Tongue (tissue), 3 donors: ENCODE measurements around the gene IFNA10. TPM values are rescaled to one million over a fixed set of nuclear protein-coding genes. Genes with fewer than 3 reads are reported as not detected.
A peak's percentile ranks its signal among the peaks of the same experiment; 100 is the strongest.
"Not testable (repeated sequence)": the region's sequence is repeated elsewhere in the genome, so short reads cannot be mapped to it uniquely, and the experiment has no call there.

Experiments used
- DNase-seq: peaks from one replicate; pipeline ENCODE4 v3.0.0-alpha.2; 2015
- small RNA-seq: library from RNA; depleted of rRNA; stranded (forward); fragments of <200 nt; gene quantifications from one replicate; pipeline ENCODE3, GENCODE V24; 2014; ENCODE audit warnings: low replicate concordance
- total RNA-seq: library from RNA; depleted of rRNA; stranded (reverse); fragments of >200 nt; gene quantifications from one replicate; pipeline ENCODE4 v1.2.3, GENCODE V29; 2014

IFNA10 gene
- total RNA-seq, 1 donor from 2014 or later, result not detected

DNA sequence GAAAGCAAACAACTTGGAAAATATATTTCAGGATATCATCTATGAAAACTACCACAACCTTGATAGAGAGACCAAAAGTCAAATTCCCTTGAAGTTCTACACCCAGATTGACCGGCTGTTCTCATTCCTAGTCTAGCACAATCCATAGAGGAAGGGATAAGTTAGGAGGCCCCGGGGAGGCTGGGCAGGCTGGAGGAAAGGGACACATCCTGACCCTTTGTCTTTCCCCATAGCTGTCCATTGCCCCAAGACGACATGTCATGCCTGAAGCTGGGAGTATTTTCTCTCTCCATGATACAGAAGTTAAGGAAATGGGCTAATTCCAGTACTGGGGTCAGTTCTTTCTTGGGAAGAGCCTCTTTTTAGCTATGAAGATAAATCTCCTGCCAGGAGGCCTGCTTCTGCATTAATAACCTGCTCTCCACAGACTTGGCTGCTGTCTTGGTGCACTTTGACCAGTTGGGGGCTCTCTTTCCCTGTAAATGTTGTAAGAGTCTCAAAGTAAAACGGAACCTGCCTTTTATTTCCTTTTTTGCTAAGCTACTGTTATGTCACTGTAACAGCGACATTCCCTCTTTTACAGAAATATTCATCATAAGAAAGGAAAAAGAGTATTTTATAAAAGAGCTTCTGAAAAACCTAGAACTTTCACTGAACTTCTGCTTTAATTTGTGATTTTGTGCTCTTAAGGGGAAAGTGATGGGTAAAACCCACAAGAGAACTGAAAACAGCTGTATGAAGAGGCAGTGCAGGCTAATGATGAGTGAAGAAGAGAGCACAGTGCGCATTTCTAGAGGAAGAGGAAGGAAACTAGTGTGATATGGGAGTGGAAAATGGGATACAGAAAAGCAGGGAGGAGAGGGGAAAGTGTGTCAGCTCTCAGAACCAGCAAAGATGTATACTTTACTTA, 11.8 kb downstream of the IFNA10 start:
- DNase-seq, result peak; percentile 17

- DNase-seq, result not testable (repeated sequence)
Measured at GRCh38 chr9:21187487-21187886, 19.5 kb downstream of the IFNA10 start, which contains the start of gene IFNA4. Gene IFNA4, minus strand, starts transcription at chr9:21187587. Its CDS starts 56 bp downstream, at chr9:21187531.

DNA sequence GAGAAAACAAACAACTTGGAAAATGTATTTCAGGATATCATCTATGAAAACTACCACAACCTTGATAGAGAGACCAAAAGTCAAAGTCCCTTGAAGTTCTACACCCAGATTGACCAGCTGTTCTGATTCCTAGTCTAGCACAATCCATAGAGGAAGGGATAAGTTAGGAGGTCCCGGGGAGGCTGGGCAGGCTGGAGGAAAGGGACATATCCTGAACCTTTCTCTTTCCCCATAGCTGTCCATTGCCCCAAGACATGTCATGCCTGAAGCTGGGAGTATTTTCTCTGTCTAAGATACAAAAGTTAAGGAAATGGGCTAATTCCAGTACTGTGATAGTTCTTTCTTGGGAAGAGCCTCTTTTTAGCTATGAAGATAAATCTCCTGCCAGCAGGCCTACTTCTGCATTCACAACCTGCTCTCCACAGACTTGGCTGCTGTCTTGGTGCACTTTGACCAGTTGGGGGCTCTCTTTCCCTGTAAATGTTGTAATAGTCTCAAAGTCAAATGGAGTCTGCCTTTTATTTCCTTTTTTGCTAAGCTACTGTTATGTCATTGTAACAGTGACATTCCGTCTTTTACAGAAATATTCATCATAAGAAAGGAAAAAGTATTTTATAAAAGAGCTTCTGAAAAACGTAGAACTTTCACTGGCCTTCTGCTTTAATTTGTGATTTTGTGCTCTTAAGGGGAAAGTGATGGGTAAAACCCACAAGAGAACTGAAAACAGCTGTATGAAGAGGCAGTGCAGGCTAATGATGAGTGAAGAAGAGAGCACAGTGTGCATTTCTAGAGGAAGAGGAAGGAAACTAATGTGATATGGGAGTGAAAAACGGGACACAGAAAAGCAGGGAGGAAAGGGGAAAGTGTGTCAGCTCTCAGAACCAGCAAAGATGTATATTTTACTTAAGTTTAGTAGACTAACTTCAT, 23.9 kb downstream of the IFNA10 start:
- DNase-seq, result peak; percentile 2

GRCh38 chr9:21174671-21175070, 32.3 kb downstream of the IFNA10 start:
- no peak for DNase-seq

DNA sequence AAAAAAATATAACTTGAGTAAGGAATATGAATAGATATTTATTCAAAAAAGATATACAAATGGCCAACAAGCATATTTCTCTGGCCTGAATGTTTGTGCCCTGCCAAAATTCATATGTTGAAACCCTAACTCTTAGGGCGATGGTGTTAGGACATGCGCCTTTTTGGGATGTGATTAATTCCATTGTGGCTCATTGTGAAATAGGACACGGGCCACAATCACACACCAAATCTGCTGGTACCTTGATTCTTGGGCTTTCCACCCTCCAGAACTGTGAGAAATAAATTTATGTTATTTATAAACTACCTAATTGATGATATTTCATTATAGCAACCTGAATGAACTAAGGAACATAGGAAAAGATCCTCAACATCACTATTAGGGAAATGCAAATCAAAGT, 34.8 kb downstream of the IFNA10 start:
- DNase-seq, result no peak

- no peak for DNase-seq
Measured at GRCh38 chr9:21171351-21171750, 35.6 kb downstream of the IFNA10 start.

GRCh38 chr9:21166560-21166959, 40.4 kb downstream of the IFNA10 start, which contains the start of gene IFNA21:
Gene IFNA21, minus strand, starts transcription at chr9:21166660. Its CDS starts 48 bp downstream, at chr9:21166612.
- DNase-seq, result not testable (repeated sequence)

- DNase-seq, result no peak
Measured at GRCh38 chr9:21165516-21165915, 41.4 kb downstream of the IFNA10 start.

DNA sequence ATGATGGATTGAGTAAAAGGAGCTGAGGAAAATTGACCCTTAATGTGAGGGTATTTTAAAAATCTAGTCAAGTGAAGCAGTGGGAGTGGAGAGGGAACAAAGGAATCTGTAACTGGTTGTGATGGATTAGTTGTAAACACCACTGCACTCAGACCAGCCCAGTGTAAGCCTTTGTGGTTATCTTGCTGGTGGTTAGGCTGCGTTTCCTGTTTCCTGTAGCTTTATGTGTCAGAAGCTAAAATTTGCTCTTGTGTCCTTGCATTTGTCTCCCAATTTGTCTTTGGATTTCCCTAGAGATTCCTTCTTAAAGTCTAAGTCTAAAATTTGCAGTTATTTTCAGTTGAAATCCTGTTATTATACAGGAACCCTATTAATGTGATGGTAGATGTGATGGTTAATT, 46.8 kb downstream of the IFNA10 start:
- DNase-seq, result no peak

Small RNAs within 50 kb of the gene (small RNA-seq; reads per million reads assigned to genes)
- gene RF00019, result not detected

Other genes with a start within 250 kb of the IFNA10 start
- 5.8 TPM for gene HACD4, start 175.5 kb downstream of the IFNA10 start, total RNA-seq
- not detected for gene IFNB1, start 129.2 kb downstream of the IFNA10 start, total RNA-seq
- gene IFNW1, start 65.3 kb downstream of the IFNA10 start, total RNA-seq, result not detected
- not detected for gene IFNA21, start 40.5 kb downstream of the IFNA10 start, total RNA-seq
- not detected for gene IFNA4, start 19.6 kb downstream of the IFNA10 start, total RNA-seq
- gene IFNA7, start 4.9 kb downstream of the IFNA10 start, total RNA-seq, result not detected
- gene IFNA16, start 10.2 kb upstream of the IFNA10 start, total RNA-seq, result not detected
- not detected for gene IFNA17, start 21.1 kb upstream of the IFNA10 start, total RNA-seq
- gene IFNA14, start 32.9 kb upstream of the IFNA10 start, total RNA-seq, result not detected
- gene IFNA5, start 98.2 kb upstream of the IFNA10 start, total RNA-seq, result not detected
- gene KLHL9, start 128.3 kb upstream of the IFNA10 start, total RNA-seq, result 40.7 TPM
- gene IFNA6, start 143.7 kb upstream of the IFNA10 start, total RNA-seq, result not detected
- gene IFNA13, start 160.9 kb upstream of the IFNA10 start, total RNA-seq, result not detected
- not detected for gene IFNA2, start 178.3 kb upstream of the IFNA10 start, total RNA-seq
- not detected for gene IFNA8, start 202.0 kb upstream of the IFNA10 start, total RNA-seq
- gene IFNA1, start 233.3 kb upstream of the IFNA10 start, total RNA-seq, result not detected